ENCODE data around the gene ALDH16A1. TPM values are rescaled to one million over a fixed set of nuclear protein-coding genes. Genes with fewer than 3 reads are reported as not detected.
A peak's percentile ranks its signal among the peaks of the same experiment; 100 is the strongest.

ALDH16A1 gene
- total RNA-seq, 1 donor from 2014 or later = 61.4 TPM

DNA sequence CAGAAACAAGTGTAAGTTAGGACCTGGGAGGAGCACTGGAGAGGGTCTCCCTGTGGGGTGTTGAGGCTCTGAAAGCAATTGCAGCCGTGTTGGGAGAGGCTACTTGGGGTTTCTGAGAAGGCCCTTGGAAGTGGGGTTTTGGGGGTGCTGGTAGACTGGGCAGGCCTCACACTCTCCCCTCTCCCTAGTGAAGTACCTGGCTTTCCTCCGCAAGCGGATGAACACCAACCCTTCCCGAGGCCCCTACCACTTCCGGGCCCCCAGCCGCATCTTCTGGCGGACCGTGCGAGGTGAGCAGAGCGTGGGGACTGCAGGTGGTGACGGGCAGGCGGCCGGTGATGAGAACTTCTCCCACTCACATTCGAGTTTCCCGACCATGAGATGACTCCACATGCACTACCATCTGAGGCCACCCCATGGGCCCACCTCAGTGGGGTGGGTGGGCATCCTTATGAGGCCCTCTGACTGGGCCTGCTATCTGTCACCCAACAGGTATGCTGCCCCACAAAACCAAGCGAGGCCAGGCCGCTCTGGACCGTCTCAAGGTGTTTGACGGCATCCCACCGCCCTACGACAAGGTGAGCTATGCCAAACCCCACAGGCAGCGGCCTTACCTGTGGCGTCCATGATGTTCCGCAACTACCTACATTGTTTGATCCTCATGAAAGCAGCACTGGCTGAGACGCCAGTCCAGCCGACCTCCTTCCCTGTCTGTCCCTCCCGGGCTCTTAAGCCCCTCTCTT is 37.4 kb downstream of the ALDH16A1 start:
- H3K4me1 Mint-ChIP-seq = peaks cover 49% of the 10 kb centered on the region
- ATAC-seq (ENCODE audit: low read depth) = no peak
- intact Hi-C loops (cut with micrococcal nuclease) = loop anchor here (10.0 kb wide), 1 partner anchor 616 kb away; the partner anchor contains the start of gene PPP1R15A
- ChIA-PET CTCF (no interaction called here), POLR2A (interaction anchor here (0.7 to 7.8 kb wide), 6 partner anchors 17 to 360 kb away, joined by 3 to 77 read pairs (median 3); partner anchors contain the start of genes ALDH16A1, CD37 and PIH1D1)
- peaks cover 2% of the 10 kb centered on the region for H3K27me3 Mint-ChIP-seq
- no peaks in the 10 kb centered on the region for H3K9me3 Mint-ChIP-seq
- DNase-seq = no peak
- peak overlapping the region; percentile 93 for H3K4me3 Mint-ChIP-seq
- TF ChIP-seq, protein P1, sequence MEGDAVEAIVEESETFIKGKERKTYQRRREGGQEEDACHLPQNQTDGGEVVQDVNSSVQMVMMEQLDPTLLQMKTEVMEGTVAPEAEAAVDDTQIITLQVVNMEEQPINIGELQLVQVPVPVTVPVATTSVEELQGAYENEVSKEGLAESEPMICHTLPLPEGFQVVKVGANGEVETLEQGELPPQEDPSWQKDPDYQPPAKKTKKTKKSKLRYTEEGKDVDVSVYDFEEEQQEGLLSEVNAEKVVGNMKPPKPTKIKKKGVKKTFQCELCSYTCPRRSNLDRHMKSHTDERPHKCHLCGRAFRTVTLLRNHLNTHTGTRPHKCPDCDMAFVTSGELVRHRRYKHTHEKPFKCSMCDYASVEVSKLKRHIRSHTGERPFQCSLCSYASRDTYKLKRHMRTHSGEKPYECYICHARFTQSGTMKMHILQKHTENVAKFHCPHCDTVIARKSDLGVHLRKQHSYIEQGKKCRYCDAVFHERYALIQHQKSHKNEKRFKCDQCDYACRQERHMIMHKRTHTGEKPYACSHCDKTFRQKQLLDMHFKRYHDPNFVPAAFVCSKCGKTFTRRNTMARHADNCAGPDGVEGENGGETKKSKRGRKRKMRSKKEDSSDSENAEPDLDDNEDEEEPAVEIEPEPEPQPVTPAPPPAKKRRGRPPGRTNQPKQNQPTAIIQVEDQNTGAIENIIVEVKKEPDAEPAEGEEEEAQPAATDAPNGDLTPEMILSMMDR (IDR thresholded peaks at IDR 0.05) = no peak
- peaks cover 68% of the 10 kb centered on the region for H3K36me3 Mint-ChIP-seq (ENCODE audit: low read depth)
- peak overlapping the region; percentile 91 for H3K27ac Mint-ChIP-seq

DNA sequence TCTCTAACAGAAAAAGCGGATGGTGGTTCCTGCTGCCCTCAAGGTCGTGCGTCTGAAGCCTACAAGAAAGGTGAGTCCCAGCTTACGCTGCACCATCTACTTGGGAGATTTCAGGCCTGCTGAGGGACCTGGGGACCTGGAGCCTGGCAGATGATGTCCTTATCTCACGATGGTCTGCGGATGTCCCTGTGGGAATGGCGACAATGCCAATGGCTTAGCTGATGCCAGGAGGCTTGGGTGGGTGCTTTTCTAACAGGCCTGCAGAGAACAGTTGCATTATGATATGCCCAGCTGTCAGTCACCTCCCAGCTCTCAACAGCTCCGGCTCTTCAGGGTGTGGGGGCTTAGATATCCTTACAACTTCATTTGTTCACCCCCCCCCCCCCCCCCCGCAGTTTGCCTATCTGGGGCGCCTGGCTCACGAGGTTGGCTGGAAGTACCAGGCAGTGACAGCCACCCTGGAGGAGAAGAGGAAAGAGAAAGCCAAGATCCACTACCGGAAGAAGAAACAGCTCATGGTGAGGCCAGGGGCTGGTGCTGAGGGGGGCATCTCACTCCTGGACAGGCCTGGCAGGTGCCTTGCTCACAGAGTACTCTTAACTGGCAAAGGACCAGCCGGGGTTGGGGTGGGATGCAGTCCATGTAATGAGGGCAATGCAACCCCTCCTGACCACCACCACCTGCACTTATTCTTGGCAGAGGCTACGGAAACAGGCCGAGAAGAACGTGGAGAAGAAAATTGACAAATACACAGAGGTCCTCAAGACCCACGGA is 38.2 kb downstream of the ALDH16A1 start:
- DNase-seq (no peak), ATAC-seq (ENCODE audit: low read depth) (no peak)
- peak overlapping the region; percentile 66 for H3K27ac Mint-ChIP-seq
- CTCF ChIA-PET = no interaction called here
- H3K4me3 Mint-ChIP-seq = peak overlapping the region; percentile 32
- H3K27me3 Mint-ChIP-seq = peaks cover 2% of the 10 kb centered on the region
- H3K4me1 Mint-ChIP-seq = peaks cover 54% of the 10 kb centered on the region
- H3K9me3 Mint-ChIP-seq = no peaks in the 10 kb centered on the region
- POLR2A ChIA-PET = interaction anchor here (0.6 to 7.8 kb wide), 6 partner anchors 16 to 434 kb away, joined by 3 to 77 read pairs (median 6); partner anchors contain the start of genes ALDH16A1, CD37, CGB7 and PIH1D1
- TF ChIP-seq, protein P1 (IDR thresholded peaks at IDR 0.05) = no peak
- intact Hi-C loops (cut with micrococcal nuclease) = loop anchor here (10.0 kb wide), 1 partner anchor 616 kb away; the partner anchor contains the start of gene PPP1R15A
- H3K36me3 Mint-ChIP-seq (ENCODE audit: low read depth) = peaks cover 70% of the 10 kb centered on the region

DNA sequence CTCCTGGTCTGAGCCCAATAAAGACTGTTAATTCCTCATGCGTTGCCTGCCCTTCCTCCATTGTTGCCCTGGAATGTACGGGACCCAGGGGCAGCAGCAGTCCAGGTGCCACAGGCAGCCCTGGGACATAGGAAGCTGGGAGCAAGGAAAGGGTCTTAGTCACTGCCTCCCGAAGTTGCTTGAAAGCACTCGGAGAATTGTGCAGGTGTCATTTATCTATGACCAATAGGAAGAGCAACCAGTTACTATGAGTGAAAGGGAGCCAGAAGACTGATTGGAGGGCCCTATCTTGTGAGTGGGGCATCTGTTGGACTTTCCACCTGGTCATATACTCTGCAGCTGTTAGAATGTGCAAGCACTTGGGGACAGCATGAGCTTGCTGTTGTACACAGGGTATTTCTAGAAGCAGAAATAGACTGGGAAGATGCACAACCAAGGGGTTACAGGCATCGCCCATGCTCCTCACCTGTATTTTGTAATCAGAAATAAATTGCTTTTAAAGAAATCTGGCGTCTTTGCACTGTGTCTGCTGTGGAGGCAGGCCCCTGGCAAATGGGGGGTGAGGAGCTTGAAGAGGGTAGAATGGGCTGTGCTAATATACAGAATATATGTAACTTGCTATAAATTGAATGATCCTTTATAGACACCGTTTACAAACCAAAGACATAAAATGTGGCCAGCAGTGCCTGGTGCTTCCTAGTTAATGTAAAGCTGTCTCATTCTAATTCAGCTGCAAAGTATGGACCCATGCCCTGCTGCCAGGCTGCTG is 39.0 kb downstream of the ALDH16A1 start:
- ChIA-PET CTCF (no interaction called here), POLR2A (interaction anchor here (0.6 to 7.8 kb wide), 8 partner anchors 17 to 435 kb away, joined by 3 to 77 read pairs (median 4); partner anchors contain the start of genes ALDH16A1, CD37, CGB7 and PIH1D1)
- peak overlapping the region; percentile 82 for H3K27ac Mint-ChIP-seq
- H3K9me3 Mint-ChIP-seq = no peaks in the 10 kb centered on the region
- H3K27me3 Mint-ChIP-seq = peaks cover 2% of the 10 kb centered on the region
- H3K4me1 Mint-ChIP-seq = peaks cover 54% of the 10 kb centered on the region
- DNase-seq = no peak
- TF ChIP-seq, protein P1 (IDR thresholded peaks at IDR 0.05) = no peak
- H3K36me3 Mint-ChIP-seq (ENCODE audit: low read depth) = peaks cover 75% of the 10 kb centered on the region
- peak overlapping the region; percentile 19 for H3K4me3 Mint-ChIP-seq
- intact Hi-C loops (cut with micrococcal nuclease) = loop anchor here (10.0 kb wide), 1 partner anchor 617 kb away; the partner anchor contains the start of gene PPP1R15A
- no peak for ATAC-seq (ENCODE audit: low read depth)

DNA sequence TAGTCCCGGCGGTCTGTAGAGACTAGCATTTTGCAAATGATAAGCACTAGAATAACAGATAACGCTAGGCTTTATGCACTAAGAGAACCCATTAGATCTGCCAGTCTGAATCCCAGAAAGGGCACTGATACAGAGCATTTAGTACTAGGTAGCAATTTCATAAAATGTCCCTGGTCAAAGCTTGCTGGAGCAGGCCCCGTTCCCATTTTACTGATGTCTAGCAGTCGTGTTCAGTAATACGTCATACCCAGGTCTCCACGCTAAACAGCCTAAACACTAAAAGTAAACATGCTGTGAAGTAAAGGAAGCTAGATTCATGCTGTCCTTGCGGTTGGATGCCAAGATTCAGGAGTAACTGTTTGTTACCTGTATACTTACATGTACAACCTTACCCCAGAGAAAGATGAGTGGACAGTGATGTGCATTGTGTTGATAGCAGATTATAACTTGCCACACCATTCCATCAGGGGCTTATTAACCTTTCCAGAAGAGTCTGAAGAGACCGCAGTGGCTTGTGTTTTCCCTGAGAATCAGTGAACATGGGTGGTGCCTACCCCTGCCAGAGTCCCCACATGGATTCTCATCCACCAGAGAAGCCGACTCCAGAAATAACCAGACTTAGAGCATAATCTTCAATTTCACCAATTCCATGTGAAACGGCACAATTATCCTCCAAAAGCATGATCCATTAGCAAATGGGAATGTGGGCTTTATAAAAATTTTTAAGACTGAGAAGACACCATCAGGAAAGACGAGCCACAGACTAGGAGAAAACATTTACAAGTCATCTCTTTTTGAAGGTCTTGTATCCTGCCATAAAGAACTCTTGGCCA is 39.8 kb downstream of the ALDH16A1 start:
- POLR2A ChIA-PET = interaction anchor here (0.6 to 7.8 kb wide), 11 partner anchors 14 to 437 kb away, joined by 3 to 77 read pairs (median 3); partner anchors contain the start of genes ALDH16A1, ATF5, CD37 and NUP62
- peaks cover 76% of the 10 kb centered on the region for H3K36me3 Mint-ChIP-seq (ENCODE audit: low read depth)
- H3K27ac Mint-ChIP-seq = peak overlapping the region; percentile 82
- TF ChIP-seq, protein P1 (IDR thresholded peaks at IDR 0.05) = no peak
- H3K9me3 Mint-ChIP-seq = no peaks in the 10 kb centered on the region
- ATAC-seq (ENCODE audit: low read depth) (no peak), DNase-seq (no peak)
- CTCF ChIA-PET = no interaction called here
- H3K27me3 Mint-ChIP-seq = no peaks in the 10 kb centered on the region
- H3K4me3 Mint-ChIP-seq = peak overlapping the region; percentile 11
- H3K4me1 Mint-ChIP-seq = peaks cover 59% of the 10 kb centered on the region
- intact Hi-C loops (cut with micrococcal nuclease) = loop anchor here (10.0 kb wide), 1 partner anchor 618 kb away; the partner anchor contains the start of gene PPP1R15A
